Sigmoid colon (tissue), 3 donors: ENCODE results near the gene GALNT10.

Source experiments
- POLR2A ChIP-seq, 2 donors: fragments of 450-650 bp; IDR thresholded peaks; one replicate each; pipeline ENCODE4 v1.6.1; 2016; ENCODE audit warnings: antibody characterized with exemption in 2 of 2, mild to moderate bottlenecking in 2 of 2, moderate library complexity in 2 of 2
- TF ChIP-seq, protein P1 (sequence below), 4 experiments: fragments of 450-650 bp in 3 of 4; fragments of 200-600 bp in 1 of 4; IDR thresholded peaks; one replicate each; pipeline ENCODE4 v1.5.1; 2016 to 2019; ENCODE audit warnings: antibody characterized with exemption in 4 of 4, mild to moderate bottlenecking in 3 of 4, moderate library complexity in 2 of 4

DNA sequence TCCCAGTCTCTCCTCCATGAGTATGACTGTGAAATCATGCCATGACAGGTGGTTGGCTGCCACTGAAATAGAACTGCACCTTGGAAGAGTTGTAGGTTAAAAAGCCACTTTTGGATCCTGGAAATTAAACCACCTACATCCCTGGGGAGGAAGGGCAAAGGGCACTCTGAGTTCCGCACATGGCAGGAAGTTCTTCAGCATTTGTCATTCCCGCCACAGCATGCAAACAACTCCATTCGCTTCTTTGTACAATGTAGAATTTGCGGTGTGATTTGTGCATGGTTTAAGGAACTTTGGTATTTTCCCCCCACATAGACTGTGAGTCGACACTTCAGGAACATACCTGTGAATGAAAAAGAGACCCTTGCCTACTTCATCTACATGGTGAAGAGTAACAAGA is 265.1 kb downstream of the GALNT10 start:
- TF ChIP-seq, protein P1, sequence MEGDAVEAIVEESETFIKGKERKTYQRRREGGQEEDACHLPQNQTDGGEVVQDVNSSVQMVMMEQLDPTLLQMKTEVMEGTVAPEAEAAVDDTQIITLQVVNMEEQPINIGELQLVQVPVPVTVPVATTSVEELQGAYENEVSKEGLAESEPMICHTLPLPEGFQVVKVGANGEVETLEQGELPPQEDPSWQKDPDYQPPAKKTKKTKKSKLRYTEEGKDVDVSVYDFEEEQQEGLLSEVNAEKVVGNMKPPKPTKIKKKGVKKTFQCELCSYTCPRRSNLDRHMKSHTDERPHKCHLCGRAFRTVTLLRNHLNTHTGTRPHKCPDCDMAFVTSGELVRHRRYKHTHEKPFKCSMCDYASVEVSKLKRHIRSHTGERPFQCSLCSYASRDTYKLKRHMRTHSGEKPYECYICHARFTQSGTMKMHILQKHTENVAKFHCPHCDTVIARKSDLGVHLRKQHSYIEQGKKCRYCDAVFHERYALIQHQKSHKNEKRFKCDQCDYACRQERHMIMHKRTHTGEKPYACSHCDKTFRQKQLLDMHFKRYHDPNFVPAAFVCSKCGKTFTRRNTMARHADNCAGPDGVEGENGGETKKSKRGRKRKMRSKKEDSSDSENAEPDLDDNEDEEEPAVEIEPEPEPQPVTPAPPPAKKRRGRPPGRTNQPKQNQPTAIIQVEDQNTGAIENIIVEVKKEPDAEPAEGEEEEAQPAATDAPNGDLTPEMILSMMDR (IDR thresholded peaks at IDR 0.05): no peak
- TF ChIP-seq POLR2A (IDR thresholded peaks at IDR 0.05): no peak
